ENCODE data around the gene DPH5.
"Not testable (repeated sequence)": the region's sequence is repeated elsewhere in the genome, so short reads cannot be mapped to it uniquely, and the experiment has no call there.

Gene DPH5

DNA sequence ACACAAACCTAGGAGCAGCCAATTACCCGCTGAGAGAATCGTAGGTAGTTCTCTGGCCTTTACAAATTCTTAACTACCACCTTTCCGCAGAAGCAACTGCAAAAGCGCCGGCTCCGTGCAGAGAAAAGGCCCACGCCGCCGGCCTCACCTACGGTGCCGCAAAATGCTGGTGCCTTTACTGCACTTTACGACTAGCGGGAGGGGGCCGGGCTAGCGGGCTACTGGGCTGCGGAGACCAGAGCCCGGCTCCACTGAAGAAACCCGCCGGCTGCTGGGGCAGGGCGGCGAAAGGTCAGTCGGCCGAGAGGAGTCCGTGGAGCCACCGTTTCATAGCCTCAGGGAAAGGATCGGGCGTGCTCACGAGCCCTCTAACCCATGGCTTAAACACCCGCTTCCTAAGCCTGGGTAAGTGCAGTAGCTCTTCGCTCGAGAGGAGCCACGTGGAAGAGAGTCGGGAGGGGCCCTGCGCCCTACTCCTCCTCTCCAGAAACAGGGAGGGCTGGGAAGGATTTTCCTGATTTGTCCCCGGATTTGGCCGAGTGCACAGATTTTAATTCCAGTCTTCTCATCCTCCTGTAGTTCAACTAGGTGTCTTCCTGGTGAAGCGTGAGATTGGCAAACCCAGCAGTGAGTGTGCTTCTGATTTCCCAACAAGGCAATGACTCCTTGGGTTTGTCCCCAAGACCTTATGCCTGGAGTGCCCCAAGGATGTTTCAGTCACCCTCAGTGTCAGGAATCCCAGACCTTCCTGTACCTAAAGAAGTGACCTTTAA, at the start of gene DPH5:
DPH5 (minus strand) TSS at position 128 of the 773 bp plus-strand sequence. CDS start 341 bp downstream, outside the sequence.
- peak; percentile 59 for DNase-seq (ENCODE audit: low read depth)

GRCh38 chr1:101073836-101074235, 48.3 kb upstream of the DPH5 start:
- DNase-seq (ENCODE audit: low read depth) = no peak

DNA sequence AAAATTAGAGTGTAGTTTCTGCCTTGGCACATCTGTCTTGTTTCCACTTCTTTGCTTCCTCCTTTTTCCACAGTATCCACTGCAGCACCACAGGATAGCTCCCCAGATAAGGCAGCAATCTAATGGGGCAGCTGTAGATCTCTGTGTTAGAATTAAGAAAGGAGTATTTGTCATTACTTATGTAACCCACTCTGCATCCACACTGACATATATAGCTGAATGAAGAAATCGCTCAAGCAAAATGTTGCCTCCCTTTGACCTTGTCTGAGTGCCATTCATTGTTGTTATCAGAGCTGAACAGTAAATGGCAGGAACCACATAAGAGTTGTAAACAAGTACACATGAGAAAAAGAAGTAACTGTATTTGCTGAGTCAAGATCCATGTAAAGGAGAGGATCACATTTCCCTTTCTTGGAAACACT, 45.9 kb upstream of the DPH5 start:
- DNase-seq (ENCODE audit: low read depth) = no peak

- no peak for DNase-seq (ENCODE audit: low read depth)
Observed at GRCh38 chr1:101069158-101069557, 43.6 kb upstream of the DPH5 start.

GRCh38 chr1:101066937-101067335, 41.4 kb upstream of the DPH5 start:
- DNase-seq (ENCODE audit: low read depth) = not testable (repeated sequence)

DNA sequence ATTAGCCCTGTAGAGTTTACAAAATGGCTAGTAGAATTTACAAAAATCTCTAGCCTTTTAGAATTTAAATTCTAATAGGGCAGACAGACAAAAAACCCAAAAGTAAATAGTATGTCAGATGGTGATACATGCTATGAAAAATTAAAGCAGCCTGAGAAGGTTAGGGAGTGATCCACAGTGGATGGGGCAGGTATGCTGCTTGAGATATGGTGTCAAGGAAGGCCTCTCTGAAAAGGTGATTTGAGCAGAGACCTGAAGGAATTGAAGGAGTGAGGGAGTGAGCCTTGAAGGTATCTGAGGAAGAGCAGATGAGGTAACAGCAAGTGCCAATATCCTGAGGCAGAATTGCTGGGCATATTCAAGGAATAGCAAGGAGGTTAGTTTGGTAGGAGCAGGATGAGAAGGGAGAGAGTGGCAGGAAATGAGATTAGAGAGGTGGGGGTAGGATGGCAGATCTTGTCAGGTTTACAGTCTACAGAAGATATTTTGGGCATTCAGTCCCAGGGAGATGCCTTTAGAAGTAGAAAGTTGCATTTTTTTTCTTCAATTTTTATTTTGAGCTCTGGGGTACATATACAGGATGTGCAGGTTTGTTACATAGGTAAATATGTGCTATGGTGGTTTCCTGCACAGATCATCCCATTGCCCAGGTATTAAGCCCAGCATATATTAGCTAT, 40.8 kb upstream of the DPH5 start:
- no peak for DNase-seq (ENCODE audit: low read depth)

GRCh38 chr1:101065575-101065974, 40.0 kb upstream of the DPH5 start:
- no peak for DNase-seq (ENCODE audit: low read depth)

DNA sequence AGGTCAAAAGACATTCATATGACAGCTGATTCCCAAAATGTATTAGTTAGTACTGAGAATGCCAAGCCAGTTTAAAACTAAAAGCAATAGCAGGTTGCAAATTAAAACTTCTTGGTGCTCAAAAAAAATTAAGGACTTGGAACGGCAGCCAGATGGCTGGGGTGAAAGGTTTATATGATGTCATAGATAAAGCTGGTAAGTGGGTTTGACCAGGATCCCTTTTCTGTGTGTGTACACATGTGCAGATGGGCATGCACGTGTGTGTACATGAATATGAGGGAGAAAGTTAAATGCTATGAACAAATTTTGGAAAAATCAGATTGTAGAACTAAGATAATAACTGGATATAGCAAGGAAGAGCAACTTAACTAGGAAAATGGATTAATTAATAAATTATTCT, 39.1 kb upstream of the DPH5 start:
- DNase-seq (ENCODE audit: low read depth) = no peak

DNA sequence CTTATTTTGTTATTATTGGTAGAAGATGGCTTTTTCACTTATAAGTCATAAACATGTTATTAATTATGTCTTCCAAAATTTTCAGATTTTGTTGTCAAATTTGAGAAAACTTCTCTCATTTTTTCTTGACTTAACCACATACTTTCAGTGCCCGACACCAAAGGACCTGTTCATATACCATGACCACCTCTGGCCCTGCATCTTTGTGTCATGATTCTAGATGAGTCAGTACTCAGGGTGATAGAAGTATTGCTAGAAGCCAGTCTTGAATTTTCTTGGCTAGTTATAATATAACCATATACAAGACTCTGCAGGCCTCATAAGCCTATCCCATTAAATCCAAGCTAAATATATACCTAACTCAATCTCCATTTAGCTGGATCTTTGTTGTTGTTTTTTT, 35.4 kb upstream of the DPH5 start:
- no peak for DNase-seq (ENCODE audit: low read depth)

DNA sequence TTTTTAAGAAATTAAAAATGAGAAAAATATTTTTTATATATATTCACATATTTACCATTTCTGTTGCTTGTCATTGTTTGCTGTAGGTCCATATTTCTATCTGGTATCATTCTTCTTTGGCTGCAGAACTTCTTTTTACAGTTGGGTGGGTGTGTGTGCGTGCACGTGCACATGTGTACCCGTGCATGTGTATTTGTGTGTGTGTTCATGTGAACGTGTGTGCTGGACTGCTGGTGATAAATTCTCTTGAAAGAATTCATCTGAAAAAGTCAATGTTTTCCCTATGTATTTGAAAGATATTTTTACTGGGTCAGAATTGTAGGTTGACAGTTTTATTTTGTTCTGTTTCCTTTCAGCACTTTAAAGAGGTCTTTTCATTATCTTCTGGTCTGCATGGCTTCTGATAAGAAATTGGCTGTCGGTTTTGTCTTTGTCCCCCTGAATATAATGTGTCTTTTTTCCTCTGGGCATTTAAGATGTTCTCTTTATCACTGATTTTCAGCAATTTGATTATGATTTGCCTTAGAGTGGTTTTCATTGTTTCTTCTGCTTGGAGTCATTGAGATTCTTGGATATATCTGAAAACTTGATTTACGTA, 34.5 kb upstream of the DPH5 start:
- DNase-seq (ENCODE audit: low read depth) = no peak

DNA sequence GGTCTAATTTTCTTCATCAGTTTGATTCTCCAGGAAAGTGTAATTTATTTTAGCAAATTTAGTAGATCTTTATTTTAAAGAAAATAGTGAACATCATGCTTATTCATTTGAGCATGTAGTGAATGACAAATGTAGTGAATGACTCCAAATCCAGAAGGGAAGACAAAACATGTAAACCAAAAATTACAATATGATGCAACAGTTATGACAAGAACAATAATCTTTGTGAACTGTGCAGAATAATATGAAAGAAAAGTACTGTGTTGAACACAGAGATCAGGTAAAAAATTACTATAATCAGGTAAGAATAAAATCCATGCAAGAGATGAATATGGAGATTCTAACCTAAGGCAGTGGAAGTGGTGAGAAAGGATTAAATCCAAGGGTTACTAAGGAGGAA, 30.0 kb upstream of the DPH5 start:
- DNase-seq (ENCODE audit: low read depth) = no peak

GRCh38 chr1:101051688-101052638, 26.4 kb upstream of the DPH5 start:
- no peak for DNase-seq (ENCODE audit: low read depth)

- no peak for DNase-seq (ENCODE audit: low read depth)
Observed at GRCh38 chr1:101050869-101051268, 25.3 kb upstream of the DPH5 start.

DNA sequence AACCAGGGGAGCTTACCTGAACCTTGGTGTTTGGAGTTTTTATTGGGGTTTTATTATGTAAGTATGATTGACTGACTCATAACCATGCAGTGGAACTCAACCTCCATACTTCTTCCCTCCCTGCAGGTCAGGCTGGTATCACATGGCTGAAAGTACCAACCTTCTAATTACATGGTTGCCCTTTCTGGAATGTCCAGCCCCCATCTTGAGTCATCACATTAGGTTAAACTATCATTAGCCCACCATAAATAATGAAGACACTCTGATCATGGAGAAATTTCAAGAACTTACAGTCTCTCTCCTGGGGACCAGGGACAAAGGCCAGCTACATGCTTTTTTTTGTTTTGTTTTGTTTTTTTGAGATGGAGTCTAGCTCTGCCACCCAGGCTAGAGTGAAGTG, 19.2 kb upstream of the DPH5 start:
- DNase-seq (ENCODE audit: low read depth) = no peak

DNA sequence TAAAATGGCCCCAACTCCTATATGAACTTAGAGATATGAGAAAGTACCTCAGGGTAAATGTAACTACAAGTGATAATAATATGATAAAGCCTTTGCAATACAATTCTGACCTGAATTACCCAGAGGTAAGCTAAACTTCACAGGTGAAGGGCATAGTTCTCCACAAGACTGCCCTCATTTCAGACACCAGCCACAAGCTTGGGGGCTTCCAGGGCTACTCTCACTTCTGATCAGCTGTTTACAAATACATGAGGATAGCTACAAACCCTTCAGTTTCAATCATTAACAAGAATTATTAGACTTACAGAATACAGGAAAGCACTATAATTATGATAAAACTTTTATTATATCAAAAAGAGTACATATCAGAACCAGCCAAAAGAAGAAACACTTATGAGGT, 18.7 kb upstream of the DPH5 start:
- DNase-seq (ENCODE audit: low read depth) = no peak

DNA sequence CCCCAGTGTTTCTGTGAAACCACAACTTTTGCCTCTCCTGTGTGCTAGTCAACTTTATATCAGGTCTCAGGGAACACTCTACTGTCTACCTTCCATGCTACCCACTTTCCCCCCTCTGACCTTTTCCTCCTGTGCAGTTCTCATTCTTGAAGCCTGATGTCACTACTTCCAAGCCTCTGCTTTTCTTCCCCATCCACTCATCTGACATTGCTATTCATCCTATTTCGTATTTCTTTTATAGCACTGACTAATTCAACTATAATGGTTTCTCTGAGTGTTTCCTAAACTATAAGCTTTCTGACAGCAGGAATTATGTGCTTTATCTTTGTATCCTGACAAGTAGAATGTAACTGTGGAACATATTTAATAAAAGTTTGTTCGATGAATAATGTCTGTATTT, 18.2 kb upstream of the DPH5 start:
- DNase-seq (ENCODE audit: low read depth) = peak; percentile 45

DNA sequence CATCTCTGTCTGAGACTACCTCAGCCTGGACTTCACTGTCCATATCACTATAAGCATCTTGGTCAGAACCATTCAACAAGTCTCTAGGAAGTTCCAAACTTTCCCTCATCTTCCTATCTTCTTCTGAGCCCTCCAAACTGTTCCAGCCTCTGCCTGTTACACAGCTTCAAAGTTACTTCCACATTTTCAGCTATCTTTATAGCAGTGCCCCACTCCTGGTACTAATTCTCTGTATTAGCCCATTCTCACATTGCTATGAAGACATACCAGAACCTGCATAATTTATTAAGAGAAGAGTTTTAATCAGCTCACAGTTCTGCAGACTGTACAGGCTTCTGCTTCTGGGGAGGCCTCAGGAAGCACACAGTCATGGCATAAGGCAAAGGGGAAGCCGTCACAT, 15.7 kb upstream of the DPH5 start:
- DNase-seq (ENCODE audit: low read depth) = no peak

DNA sequence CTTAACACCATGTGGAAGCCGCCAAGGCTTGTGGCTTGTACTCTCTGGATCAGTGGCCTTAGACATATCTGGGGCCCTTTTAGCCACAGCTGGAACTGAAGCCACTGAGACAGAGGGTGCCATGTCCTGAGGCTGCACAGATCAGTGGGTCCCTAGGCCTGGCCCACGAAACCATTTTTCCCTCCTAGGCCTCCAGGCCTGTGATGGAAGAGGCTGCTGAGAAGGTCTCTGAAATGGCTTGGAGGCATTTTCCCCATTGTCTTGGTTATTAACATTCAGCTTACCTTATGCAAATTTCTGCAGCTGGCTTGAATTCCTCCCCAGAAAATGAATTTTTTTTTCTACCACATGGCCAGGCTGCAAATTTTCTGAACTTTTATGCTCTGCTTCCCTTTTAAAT, 15.1 kb upstream of the DPH5 start:
- no peak for DNase-seq (ENCODE audit: low read depth)

DNA sequence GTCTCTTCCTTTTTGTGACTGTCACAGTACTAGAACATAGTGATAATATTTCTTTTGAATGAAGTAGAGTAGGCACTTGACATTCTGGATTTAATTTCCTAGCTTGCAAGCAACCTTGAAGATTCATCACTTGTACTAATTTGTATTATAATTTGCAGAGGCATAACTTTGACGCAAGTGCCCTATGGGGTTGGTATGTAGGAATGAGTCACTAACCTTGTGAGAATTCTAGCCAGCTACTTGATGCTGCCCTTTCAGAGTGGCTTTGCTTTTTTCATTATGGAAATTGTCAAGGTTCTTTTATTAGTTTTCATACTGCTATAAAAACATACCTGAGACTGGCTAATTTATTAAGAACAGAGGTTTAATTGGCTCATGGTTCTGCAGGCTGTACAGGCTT, 13.7 kb upstream of the DPH5 start:
- DNase-seq (ENCODE audit: low read depth) = no peak

DNA sequence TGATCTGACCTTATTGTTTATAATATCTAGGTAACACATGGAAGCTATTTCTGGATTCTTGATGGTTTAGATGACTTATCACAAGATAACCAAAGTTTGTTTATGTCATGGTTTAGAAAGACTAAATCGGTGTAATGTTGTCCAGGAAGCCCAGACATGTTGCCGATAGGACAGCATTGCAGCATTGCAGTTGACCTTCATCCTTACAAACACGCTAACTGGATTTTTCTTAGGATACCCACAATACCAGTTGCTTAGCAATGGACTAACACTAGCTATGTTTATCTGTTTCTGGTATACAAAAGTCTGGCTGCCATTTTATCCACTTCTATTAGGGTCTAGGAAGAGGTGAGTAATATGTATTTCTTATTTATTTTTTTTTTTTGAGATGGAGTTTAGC, 11.7 kb upstream of the DPH5 start:
- no peak for DNase-seq (ENCODE audit: low read depth)

DNA sequence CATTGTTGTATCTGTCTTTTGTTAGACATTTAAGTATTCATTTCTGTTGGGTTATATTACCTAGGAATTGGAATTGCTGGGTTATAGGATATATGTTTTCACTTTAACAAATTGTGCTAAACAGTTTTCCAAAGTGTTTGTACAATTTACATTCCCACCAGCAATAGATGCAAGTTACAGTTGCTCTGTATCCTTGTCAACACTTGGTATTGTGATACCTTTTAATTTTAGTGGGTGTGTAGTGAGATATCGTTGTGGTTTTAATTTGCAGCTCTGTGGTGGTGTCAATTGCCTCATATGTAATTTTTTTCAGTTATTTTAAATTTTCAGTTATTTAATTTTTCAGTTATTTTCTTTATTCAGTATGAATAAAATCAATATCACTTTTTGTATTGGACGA, 7.4 kb upstream of the DPH5 start:
- no peak for DNase-seq (ENCODE audit: low read depth)

DNA sequence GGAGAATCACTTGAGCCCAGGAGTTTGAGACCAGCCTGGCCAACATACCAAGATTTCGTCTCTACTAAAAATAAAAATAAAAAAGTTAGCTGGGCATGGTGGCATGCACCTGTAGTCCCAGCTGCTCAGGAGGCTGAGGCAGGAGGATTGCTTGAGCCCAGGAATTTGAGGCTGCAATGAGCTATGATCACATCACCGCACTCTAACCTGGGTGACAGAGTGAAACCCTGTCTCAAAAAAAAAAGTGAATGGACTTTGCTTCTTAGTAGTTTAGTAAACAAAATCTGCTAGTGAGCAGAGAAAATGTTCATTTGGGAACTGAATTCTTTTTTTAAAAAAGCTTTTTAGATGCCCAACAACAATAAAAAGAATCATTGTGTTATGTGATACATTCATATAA, 6.5 kb upstream of the DPH5 start:
- not testable (repeated sequence) for DNase-seq (ENCODE audit: low read depth)
